LNCAP (cell line): ENCODE results near the gene TRIML2.

Experiments used
- TF ChIP-seq, protein P1 (sequence below): fragments of 450-650 bp; IDR thresholded peaks from 2 replicates; pipeline ENCODE4 v1.5.1; 2017; ENCODE audit warnings: mild to moderate bottlenecking

TRIML2 gene

DNA sequence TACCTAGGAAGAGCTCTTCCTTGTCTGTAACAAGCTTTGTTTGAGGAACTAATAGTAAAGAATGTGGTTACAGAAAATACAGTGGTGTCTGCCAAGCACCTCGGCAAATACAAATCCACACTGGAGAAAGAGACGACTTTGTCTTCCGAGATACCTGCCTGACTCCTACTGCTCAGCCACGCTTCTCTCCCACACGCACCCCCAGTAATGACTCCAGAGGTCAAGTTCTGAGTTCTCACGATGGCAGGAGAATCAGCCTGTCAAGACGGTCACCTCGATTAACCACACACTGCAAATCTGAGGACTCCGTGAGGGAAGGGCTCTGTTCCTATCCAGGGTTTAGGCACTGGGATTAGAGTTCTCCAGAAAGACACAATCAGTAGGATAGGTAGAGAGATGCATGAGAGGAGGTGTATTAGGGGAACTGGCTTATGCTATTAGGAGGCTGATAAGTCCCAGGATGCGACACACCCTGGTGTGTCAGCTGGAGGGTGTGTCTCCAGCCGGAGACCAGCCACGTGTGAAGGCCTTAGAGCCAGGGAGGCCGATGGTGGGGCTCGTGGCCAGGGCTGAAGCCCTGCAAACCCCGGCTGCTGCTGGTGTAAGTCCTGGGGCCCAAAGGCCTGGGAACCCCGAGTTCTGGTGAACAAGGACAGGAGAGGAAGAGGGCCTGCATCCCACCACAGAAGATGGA is 8.4 kb upstream of the TRIML2 start:
- TF ChIP-seq, protein P1, sequence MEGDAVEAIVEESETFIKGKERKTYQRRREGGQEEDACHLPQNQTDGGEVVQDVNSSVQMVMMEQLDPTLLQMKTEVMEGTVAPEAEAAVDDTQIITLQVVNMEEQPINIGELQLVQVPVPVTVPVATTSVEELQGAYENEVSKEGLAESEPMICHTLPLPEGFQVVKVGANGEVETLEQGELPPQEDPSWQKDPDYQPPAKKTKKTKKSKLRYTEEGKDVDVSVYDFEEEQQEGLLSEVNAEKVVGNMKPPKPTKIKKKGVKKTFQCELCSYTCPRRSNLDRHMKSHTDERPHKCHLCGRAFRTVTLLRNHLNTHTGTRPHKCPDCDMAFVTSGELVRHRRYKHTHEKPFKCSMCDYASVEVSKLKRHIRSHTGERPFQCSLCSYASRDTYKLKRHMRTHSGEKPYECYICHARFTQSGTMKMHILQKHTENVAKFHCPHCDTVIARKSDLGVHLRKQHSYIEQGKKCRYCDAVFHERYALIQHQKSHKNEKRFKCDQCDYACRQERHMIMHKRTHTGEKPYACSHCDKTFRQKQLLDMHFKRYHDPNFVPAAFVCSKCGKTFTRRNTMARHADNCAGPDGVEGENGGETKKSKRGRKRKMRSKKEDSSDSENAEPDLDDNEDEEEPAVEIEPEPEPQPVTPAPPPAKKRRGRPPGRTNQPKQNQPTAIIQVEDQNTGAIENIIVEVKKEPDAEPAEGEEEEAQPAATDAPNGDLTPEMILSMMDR: no peak

- TF ChIP-seq, protein P1: no peak
Measured at GRCh38 chr4:188113156-188113555, 3.8 kb upstream of the TRIML2 start.

GRCh38 chr4:188111955-188112354 is 2.6 kb upstream of the TRIML2 start:
- TF ChIP-seq, protein P1: no peak

DNA sequence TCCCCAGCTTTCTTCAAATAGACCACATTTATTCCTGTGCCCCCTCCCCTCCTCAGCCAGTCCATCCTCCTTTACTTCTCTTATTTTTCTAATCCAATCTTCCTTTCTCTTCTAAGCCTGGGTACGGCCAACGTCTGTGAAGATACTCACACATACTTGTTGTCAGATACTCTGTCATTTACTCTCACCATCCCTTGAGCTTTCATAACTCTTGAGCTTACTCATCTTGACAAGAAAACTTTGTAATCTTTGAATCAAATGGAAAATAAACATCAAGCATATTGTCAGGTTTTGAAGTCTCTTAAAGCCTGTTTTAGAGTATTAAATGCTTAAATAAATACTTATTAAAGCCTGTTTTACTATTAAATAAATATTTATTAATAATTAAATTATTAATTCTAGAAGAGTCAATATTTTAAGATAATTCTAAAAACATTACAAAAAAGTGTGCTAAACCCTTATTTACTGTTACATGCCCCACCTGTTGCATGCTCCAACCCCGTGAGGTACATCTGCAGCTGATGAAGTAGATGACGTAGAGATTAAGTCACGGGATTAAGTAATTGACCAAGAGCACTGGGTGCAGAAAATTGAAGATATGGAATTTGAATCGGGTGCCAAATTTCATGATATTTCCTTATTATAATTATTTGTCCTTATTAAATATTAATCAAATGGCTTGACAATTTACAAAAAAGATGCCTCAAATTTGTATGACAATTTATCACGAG is 1.5 kb upstream of the TRIML2 start:
- TF ChIP-seq, protein P1: no peak

DNA sequence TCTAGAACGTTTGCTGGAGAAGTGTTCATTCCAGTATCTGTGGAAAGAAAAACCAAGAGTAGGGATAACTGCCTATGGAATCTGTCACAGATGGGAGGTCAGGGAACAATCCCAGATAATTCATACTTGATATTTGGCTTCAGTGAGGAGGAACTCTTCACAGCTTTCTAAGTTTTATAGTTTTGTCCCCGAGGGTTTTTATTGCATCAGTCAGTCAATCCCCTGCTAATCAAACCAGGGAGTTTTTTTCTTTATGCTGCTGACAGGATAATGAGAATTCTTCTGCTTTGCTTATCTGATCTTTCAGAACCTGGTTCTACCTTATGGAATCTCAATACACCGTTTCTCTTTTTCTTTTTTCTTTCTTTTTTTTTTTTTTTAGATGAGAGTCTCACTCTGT is 633 bp upstream of the TRIML2 start:
- TF ChIP-seq, protein P1: no peak

GRCh38 chr4:188107931-188108843 is 1.2 kb downstream of the TRIML2 start:
- TF ChIP-seq, protein P1: no peak

GRCh38 chr4:188106454-188106853 is 2.9 kb downstream of the TRIML2 start:
- TF ChIP-seq, protein P1: no peak
